HL-60 (cell line): ENCODE results near the gene AQP1.

Source experiments
- DNase-seq, 2 experiments: peaks; one replicate each; pipeline ENCODE4 v3.0.0-alpha.2; 2010 to 2020; ENCODE audit warnings: low read depth in 1 of 2, low spot score in 1 of 2
- H3K27ac ChIP-seq: fragments of 250-450 bp; sonication (Bioruptor Pico); replicated peaks from 2 replicates; pipeline ENCODE4 v1.5.1; 2020; ENCODE audit warnings: mild to moderate bottlenecking, moderate library complexity
- H3K27me3 ChIP-seq: fragments of 250-450 bp; sonication (Bioruptor Pico); 2 replicates; pipeline ENCODE4 v1.5.1; 2021; ENCODE audit warnings: mild to moderate bottlenecking, moderate library complexity; ENCODE audit not compliant: insufficient read depth, poor library complexity, severe bottlenecking
- H3K4me3 ChIP-seq: replicated peaks from 2 replicates; pipeline ENCODE4 v1.5.1; 2011; ENCODE audit warnings: mild to moderate bottlenecking, control low read depth, low read length; ENCODE audit not compliant: insufficient read depth
- GABPA ChIP-seq: IDR thresholded peaks from 2 replicates; pipeline ENCODE4 v1.6.1; 2012; ENCODE audit warnings: low read depth
- POLR2AphosphoS5 ChIP-seq: IDR thresholded peaks from 2 replicates; pipeline ENCODE4 v1.6.1; 2012; ENCODE audit warnings: low read depth
- SPI1 ChIP-seq: IDR thresholded peaks from 2 replicates; pipeline ENCODE4 v1.6.1; 2012; ENCODE audit warnings: low read depth, mild to moderate bottlenecking, borderline replicate concordance
- TF ChIP-seq, protein P1 (sequence below): IDR thresholded peaks from one replicate; pipeline ENCODE4 v1.5.1; 2011; ENCODE audit warnings: low read length, control low read depth, inconsistent platforms; ENCODE audit not compliant: insufficient read depth
- TF ChIP-seq, protein P2 (sequence below): IDR thresholded peaks from 2 replicates; pipeline ENCODE4 v1.6.1; 2012; ENCODE audit warnings: low read depth; ENCODE audit not compliant: insufficient replicate concordance

Gene AQP1

GRCh38 chr7:30867483-30867882 lies 44.2 kb upstream of the AQP1 start:
- no peak overlapping the region for H3K4me3 ChIP-seq
- no peak for DNase-seq
- TF ChIP-seq POLR2AphosphoS5 (no peak), GABPA (no peak), SPI1 (no peak)
- TF ChIP-seq, protein P1, sequence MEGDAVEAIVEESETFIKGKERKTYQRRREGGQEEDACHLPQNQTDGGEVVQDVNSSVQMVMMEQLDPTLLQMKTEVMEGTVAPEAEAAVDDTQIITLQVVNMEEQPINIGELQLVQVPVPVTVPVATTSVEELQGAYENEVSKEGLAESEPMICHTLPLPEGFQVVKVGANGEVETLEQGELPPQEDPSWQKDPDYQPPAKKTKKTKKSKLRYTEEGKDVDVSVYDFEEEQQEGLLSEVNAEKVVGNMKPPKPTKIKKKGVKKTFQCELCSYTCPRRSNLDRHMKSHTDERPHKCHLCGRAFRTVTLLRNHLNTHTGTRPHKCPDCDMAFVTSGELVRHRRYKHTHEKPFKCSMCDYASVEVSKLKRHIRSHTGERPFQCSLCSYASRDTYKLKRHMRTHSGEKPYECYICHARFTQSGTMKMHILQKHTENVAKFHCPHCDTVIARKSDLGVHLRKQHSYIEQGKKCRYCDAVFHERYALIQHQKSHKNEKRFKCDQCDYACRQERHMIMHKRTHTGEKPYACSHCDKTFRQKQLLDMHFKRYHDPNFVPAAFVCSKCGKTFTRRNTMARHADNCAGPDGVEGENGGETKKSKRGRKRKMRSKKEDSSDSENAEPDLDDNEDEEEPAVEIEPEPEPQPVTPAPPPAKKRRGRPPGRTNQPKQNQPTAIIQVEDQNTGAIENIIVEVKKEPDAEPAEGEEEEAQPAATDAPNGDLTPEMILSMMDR = no peak
- TF ChIP-seq, protein P2, sequence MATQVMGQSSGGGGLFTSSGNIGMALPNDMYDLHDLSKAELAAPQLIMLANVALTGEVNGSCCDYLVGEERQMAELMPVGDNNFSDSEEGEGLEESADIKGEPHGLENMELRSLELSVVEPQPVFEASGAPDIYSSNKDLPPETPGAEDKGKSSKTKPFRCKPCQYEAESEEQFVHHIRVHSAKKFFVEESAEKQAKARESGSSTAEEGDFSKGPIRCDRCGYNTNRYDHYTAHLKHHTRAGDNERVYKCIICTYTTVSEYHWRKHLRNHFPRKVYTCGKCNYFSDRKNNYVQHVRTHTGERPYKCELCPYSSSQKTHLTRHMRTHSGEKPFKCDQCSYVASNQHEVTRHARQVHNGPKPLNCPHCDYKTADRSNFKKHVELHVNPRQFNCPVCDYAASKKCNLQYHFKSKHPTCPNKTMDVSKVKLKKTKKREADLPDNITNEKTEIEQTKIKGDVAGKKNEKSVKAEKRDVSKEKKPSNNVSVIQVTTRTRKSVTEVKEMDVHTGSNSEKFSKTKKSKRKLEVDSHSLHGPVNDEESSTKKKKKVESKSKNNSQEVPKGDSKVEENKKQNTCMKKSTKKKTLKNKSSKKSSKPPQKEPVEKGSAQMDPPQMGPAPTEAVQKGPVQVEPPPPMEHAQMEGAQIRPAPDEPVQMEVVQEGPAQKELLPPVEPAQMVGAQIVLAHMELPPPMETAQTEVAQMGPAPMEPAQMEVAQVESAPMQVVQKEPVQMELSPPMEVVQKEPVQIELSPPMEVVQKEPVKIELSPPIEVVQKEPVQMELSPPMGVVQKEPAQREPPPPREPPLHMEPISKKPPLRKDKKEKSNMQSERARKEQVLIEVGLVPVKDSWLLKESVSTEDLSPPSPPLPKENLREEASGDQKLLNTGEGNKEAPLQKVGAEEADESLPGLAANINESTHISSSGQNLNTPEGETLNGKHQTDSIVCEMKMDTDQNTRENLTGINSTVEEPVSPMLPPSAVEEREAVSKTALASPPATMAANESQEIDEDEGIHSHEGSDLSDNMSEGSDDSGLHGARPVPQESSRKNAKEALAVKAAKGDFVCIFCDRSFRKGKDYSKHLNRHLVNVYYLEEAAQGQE = no peak
- H3K27ac ChIP-seq = no peak overlapping the region
- H3K27me3 ChIP-seq = no peaks in the 10 kb centered on the region

- Histone ChIP-seq H3K27me3 (no peaks in the 10 kb centered on the region), H3K27ac (no peak overlapping the region), H3K4me3 (no peak overlapping the region)
- DNase-seq = no peak
- no peak for TF ChIP-seq GABPA
Observed at GRCh38 chr7:30869794-30870611, 41.6 kb upstream of the AQP1 start.

DNA sequence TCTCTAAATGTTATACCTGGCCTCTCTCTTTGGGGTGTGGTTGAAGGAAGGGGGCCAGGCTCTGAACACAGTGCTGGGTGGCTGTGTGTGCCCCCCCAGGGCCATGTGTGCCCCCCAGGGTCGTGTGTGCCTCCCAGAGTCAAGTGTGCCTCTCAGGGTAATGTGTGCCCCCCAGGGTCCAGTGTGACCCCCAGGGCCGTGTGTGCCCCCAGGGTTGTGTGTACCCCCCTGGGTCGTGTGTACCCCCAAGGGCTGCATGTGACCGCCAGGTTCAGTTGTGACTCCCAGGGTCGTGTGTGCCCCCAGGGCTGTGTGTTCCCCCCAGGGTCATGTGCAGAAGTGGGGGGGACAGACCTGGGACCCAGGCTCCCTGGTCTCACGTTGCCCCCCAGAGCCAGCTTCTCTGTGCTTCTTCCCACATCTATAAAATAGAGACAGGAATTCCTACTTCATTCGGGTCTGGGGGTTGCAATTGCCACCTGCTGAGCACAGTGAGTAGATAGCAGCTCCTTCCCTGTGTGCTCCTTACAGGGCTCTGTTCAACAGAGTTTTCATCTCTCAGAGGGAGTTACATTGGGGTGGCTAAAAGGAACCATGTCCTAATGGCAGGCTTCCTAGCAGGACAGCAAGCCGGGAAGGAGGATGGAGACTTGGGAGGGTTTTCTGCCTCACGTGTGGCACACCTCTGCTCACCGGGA lies 40.7 kb upstream of the AQP1 start:
- TF ChIP-seq, protein P2 = no peak
- TF ChIP-seq, protein P1 = no peak
- TF ChIP-seq SPI1 = no peak
- TF ChIP-seq POLR2AphosphoS5 = no peak
- no peak for TF ChIP-seq GABPA
- DNase-seq = no peak

GRCh38 chr7:30871655-30872054 lies 40.0 kb upstream of the AQP1 start:
- no peak overlapping the region for H3K27ac ChIP-seq
- TF ChIP-seq POLR2AphosphoS5 (no peak), GABPA (no peak), SPI1 (no peak)
- TF ChIP-seq, protein P2 = no peak
- TF ChIP-seq, protein P1 = no peak
- DNase-seq = no peak
- no peak overlapping the region for H3K4me3 ChIP-seq
- H3K27me3 ChIP-seq = no peaks in the 10 kb centered on the region

More for the DNA sequence above, 40.7 kb upstream of the AQP1 start:
- H3K27ac ChIP-seq = no peak overlapping the region
- H3K4me3 ChIP-seq = no peak overlapping the region
- no peaks in the 10 kb centered on the region for H3K27me3 ChIP-seq
